Activated CD4-positive, alpha-beta T cell treated with anti-CD3 and anti-CD28 coated beads for 4 hours (primary cell): ENCODE data around the gene PDC.

Source experiments
- DNase-seq, 2 donors: peaks; one replicate each; pipeline ENCODE4 v3.0.0-alpha.2; 2020

PDC gene

DNA sequence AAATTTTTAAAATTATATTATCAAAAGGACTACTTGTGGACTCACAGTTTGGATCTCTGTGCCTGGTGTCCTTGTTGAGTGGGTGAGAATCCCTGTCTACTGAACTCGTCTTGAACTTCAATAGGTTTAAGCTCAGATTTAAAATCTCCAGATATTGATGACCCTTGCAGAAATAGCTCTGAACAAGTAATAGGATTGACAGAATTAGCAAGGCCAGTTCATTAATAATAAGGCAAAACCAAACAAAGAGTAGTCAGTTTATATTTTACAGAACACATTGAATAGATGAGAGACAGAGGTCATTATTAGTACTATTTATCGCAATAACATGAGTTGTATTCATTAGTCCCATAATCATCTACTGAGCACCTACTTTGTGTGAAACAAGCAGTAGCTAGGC is at the start of gene PDC:
PDC (minus strand) TSS at position 101 of the 400 bp plus-strand sequence. CDS start 11,655 bp downstream, outside the sequence.
- DNase-seq, result no peak

GRCh38 chr1:186503190-186503589 is 42.3 kb upstream of the PDC start:
- no peak for DNase-seq

DNA sequence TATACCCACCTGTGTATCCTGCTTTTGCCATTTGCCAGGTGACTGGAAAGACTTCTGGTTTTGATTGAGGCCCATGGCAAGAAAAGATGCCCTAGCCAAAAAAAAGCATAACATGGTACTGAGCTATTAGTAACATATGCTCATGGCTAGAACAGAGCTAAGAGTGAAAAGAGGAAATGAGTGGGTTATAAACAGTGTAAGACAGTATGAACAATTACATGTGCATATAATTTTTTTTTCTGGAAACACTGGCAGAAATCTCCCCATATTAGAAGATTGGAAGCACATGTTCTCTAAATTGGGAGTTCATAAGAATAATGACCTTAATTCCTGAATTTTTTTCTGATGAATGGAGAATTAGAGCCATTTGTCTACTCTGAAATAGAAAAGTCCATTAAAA is 41.2 kb upstream of the PDC start:
- no peak for DNase-seq

DNA sequence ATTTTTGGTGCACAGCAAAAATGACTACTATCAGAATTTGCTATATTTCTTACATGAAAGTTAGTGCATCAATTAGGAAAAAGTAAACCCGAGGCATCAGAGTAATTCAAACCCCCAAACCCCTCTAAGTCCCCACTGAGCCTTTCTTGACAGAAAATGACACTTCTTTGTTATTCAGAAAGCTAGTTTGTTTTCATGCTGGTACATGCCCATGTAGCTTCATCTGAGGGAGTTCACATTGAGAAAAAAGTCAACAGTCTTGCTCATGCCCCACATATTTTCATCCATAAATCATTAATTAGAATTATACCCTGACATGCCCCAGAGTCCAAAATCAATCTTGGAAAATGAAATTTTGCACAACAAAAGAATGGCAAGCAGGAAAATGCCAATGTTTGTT is 39.9 kb upstream of the PDC start:
- DNase-seq, result no peak

GRCh38 chr1:186499571-186499970 is 38.7 kb upstream of the PDC start:
- no peak for DNase-seq

- DNase-seq, result no peak
Observed at GRCh38 chr1:186498695-186499389, 37.9 kb upstream of the PDC start.

DNA sequence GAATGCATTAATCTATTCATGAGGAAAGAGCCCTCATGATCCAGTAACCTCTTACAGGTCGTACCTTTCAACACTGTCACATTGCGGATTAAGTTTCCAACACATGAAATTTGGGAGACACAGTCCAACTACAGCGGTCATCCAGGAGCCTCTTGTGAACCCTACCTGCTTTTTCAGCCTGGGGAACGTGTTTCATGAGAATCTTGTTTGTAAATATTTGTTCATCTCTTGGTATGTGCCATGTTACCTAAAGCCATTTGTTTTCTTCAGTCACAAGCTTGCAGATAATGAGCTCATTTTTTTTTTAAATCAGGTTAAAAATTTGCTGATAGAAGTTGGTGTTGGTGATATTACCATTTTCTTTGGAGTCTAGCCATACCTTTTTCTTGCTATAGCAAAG is 37.2 kb upstream of the PDC start:
- no peak for DNase-seq

GRCh38 chr1:186497651-186498050 is 36.7 kb upstream of the PDC start:
- no peak for DNase-seq

- DNase-seq, result no peak
Observed at GRCh38 chr1:186496171-186496851, 35.4 kb upstream of the PDC start.

GRCh38 chr1:186494832-186495271 is 33.9 kb upstream of the PDC start:
- DNase-seq, result no peak

DNA sequence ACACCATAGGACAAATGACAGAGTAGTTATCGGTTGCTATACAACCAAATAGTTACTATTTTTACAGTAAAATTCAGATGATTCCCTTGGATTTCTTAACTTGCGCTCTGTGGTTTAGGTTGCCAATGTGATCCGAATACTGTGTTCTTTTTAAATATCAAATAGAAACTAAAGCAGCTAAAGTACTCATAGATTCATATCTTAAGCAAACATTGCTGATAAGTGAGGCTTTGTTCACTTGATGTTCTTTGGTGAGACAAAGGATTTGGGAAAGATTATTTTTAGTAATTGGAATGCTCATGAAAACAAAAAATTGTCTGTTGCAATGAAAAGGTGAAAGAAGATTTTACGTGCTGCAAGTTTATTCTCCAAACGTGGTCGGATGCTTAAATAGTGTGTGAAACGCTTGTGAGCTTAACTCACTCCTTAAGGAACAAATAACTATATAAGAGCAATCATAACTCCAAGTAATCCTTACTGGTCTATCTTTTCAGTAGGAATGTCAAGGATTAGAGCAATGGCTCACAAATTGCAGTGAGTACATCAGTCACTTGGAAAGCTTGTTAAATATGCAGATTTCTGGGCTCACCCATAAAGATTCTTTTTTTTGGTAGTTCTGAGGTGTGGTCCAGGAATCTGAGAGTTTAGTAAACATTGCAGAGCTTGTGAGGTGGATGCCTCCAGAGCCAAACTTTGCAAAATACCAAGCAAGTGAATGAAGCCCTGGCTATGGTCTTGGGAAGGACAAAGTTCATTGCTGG is 31.8 kb upstream of the PDC start:
- no peak for DNase-seq

DNA sequence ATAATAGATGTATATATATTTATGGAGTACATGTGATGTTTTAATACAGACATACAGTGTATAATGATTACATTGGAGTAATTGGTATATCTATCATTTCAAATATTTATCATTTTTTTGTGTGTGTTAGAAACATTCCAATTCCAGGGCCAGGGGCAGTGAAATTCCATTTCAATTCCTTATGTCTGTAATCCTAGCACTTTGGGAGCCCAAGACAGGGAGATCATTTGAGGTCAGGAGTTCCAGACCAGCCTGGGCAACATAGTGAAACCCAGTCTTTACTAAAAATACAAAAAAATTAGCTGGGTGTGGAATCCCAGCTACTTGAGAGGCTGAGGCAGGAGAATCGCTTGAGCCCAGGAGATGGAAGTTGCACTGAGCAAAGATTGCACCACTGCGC is 30.4 kb upstream of the PDC start:
- no peak for DNase-seq

DNA sequence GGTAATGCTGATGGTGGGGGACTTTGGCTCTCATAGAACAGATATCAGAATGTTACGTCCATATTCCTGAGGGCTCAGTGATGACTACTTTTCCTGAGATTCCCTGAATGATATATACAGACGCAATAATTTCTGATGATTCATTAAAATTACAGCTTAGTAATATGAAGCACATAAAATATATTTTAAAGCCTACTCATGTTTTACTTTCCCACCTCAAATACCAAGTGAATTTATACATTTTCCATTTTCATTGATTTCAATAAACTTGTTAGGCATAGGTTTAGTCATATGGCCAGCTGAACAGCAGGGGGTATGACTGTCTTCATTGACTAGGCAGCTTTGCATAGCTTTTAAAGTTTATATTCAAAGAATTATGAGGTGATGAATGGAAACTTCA is 26.2 kb upstream of the PDC start:
- no peak for DNase-seq

- no peak for DNase-seq
Observed at GRCh38 chr1:186486061-186486460, 25.1 kb upstream of the PDC start.

GRCh38 chr1:186483561-186483960 is 22.6 kb upstream of the PDC start:
- DNase-seq, result no peak

DNA sequence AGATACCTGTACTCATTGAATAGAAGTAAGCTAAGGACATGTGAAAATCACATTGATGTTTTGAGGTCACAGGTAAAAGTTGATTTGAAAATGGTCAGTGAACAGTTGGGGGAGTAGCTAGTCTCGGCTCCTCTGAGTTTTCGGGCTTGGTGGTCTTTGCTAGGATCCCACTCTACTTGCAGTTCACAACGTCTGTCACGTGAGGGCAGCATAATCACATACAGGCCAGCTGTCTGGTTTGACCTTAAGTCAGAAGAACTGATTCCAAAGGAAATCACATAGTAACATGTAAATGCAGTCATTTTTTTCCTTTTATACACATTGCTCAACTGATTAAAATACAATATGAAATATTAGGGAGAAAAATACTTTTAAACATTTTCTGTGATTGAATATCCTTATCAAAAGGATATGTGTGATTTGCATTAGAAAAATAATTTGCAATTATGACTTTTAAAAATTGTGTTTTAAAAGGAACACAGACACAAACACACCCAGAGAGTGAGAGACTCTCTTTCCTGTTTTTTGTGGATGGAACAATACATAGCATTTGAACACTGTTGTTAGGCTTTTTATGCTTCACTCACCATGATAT is 21.8 kb upstream of the PDC start:
- DNase-seq, result peak in 1 of 2 donors; percentile 18

GRCh38 chr1:186481303-186481888 is 20.5 kb upstream of the PDC start:
- no peak for DNase-seq

GRCh38 chr1:186479162-186479561 is 18.2 kb upstream of the PDC start:
- DNase-seq, result no peak

DNA sequence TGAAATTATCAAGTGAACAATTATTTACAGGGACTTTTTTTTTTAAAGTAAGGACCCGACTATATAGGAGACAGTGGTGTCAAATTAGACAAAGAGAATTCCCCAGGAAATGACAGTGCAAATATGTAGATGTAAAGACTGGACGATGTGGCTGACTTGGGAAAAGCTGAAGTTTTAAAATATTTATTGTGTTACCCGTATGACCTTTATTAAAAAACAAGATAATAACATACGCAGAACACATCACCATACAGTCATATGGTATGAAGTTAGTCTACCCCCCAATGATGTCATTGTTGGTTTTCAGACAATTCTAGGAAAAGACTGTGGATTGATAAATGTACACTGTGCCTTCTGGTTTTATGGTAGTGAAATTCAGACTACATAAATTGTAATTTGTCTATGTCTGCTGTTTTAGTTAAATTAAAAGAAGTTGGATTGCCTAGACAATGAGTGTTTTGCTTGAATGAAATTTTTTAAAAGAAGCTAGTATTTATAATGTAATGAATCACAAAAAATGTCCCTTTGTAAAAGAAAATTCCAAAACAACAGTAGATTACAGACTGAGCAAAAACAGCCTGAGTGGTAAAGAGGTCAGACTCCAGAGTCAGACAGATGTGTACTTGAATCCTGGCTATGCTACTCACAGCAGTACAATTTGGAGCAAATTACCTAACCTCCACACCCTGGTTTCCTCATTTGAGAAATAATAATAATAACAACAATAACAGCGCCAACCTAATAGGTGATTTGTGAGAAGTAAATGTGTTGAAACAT is 15.5 kb upstream of the PDC start:
- DNase-seq, result no peak

GRCh38 chr1:186474208-186474607 is 13.3 kb upstream of the PDC start:
- DNase-seq, result no peak

GRCh38 chr1:186473047-186473446 is 12.1 kb upstream of the PDC start:
- DNase-seq, result no peak

DNA sequence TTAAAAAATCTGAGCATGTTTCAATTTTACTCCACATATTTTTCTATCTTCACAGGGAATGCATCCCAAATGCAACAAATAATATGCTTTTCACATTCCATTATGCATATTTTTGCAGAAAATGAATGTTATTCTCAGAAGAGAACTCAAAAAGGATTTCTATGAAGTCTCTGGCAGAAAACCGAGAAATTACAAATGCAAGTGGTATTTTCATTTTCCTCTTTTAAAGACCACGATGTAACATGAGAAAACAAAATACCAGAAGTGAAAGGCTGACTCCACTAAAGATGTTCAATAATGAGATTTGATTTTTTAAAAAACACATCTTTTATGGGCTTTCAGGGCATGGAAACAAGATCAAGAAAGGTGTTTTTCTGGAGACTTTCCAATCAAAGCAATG is 5.0 kb upstream of the PDC start:
- DNase-seq, result no peak
